Parathyroid adenoma (tissue), 2 donors: ENCODE measurements around the gene C11orf71.

Source experiments
- H2AFZ ChIP-seq: fragments of 300-600 bp; sonication (generic); one replicate; pipeline ENCODE4 v1.7.0; 2017; ENCODE audit warnings: antibody characterized with exemption, mild to moderate bottlenecking
- H3K27ac ChIP-seq: fragments of 300-600 bp; sonication (generic); one replicate; pipeline ENCODE4 v1.7.0; 2017
- H3K27me3 ChIP-seq: fragments of 300-600 bp; sonication (generic); one replicate; pipeline ENCODE4 v1.7.0; 2017; ENCODE audit warnings: low read length; ENCODE audit not compliant: control insufficient read depth, insufficient read depth
- H3K36me3 ChIP-seq: fragments of 300-600 bp; sonication (generic); one replicate; pipeline ENCODE4 v1.7.0; 2017; ENCODE audit warnings: low read length; ENCODE audit not compliant: control insufficient read depth, insufficient read depth
- H3K4me1 ChIP-seq: fragments of 300-600 bp; sonication (generic); one replicate; pipeline ENCODE4 v1.7.0; 2017; ENCODE audit warnings: control low read depth
- H3K4me2 ChIP-seq: fragments of 300-600 bp; sonication (generic); one replicate; pipeline ENCODE4 v1.7.0; 2017; ENCODE audit warnings: low read length
- H3K4me3 ChIP-seq: fragments of 300-600 bp; sonication (generic); one replicate; pipeline ENCODE4 v1.7.0; 2017; ENCODE audit warnings: low read depth, low read length
- H3K79me2 ChIP-seq: fragments of 300-600 bp; sonication (generic); one replicate; pipeline ENCODE4 v1.7.0; 2017; ENCODE audit warnings: control low read depth
- H3K9ac ChIP-seq: fragments of 300-600 bp; sonication (generic); one replicate; pipeline ENCODE4 v1.7.0; 2017; ENCODE audit warnings: mild to moderate bottlenecking
- H3K9me3 ChIP-seq: fragments of 300-600 bp; sonication (generic); one replicate; pipeline ENCODE4 v1.7.0; 2017; ENCODE audit warnings: low read length; ENCODE audit not compliant: control insufficient read depth
- CTCF ChIP-seq: fragments of 300-600 bp; sonication (generic); IDR thresholded peaks from one replicate; pipeline ENCODE4 v1.7.0; 2017; ENCODE audit warnings: antibody characterized with exemption, mild to moderate bottlenecking
- donor health status: primary hyperparathyroidism.

Gene C11orf71

GRCh38 chr11:114397349-114397982 is 2.8 kb downstream of the C11orf71 start:
- H3K9me3 ChIP-seq, result no peaks in the 10 kb centered on the region
- H3K27me3 ChIP-seq, result no peaks in the 10 kb centered on the region
- TF ChIP-seq CTCF, result no peak
- H3K79me2 ChIP-seq, result peaks cover 9% of the 10 kb centered on the region
- no peak overlapping the region for H3K4me3 ChIP-seq
- H2AFZ ChIP-seq, result no peak overlapping the region
- no peaks in the 10 kb centered on the region for H3K4me1 ChIP-seq
- no peak overlapping the region for H3K4me2 ChIP-seq
- no peaks in the 10 kb centered on the region for H3K36me3 ChIP-seq
- no peak overlapping the region for H3K9ac ChIP-seq
- H3K27ac ChIP-seq, result no peak overlapping the region

- no peak overlapping the region for H3K4me2 ChIP-seq
These were observed 3.4 kb downstream of the C11orf71 start for GRCh38 chr11:114396916-114397315.

GRCh38 chr11:114395736-114396135 is 4.6 kb downstream of the C11orf71 start:
- H3K4me2 ChIP-seq, result no peak overlapping the region
- H3K4me1 ChIP-seq, result no peaks in the 10 kb centered on the region
- no peak overlapping the region for H3K9ac ChIP-seq
- H3K36me3 ChIP-seq, result no peaks in the 10 kb centered on the region
- H3K27ac ChIP-seq, result no peak overlapping the region
- H3K9me3 ChIP-seq, result no peaks in the 10 kb centered on the region
- no peaks in the 10 kb centered on the region for H3K27me3 ChIP-seq
- H3K4me3 ChIP-seq, result no peak overlapping the region
- H2AFZ ChIP-seq, result no peak overlapping the region
- peaks cover under 1% of the 10 kb centered on the region for H3K79me2 ChIP-seq
- no peak for TF ChIP-seq CTCF

More at GRCh38 chr11:114396916-114397315, 3.4 kb downstream of the C11orf71 start:
- Histone ChIP-seq H3K36me3 (no peaks in the 10 kb centered on the region), H3K4me1 (no peaks in the 10 kb centered on the region), H2AFZ (no peak overlapping the region), H3K4me3 (no peak overlapping the region), H3K79me2 (peaks cover 8% of the 10 kb centered on the region), H3K27ac (no peak overlapping the region), H3K9me3 (no peaks in the 10 kb centered on the region), H3K27me3 (no peaks in the 10 kb centered on the region), H3K9ac (no peak overlapping the region)
- no peak for TF ChIP-seq CTCF

GRCh38 chr11:114392735-114393667 is 7.3 kb downstream of the C11orf71 start:
- H2AFZ ChIP-seq, result no peak overlapping the region
- no peak for TF ChIP-seq CTCF

More at GRCh38 chr11:114392735-114393667, 7.3 kb downstream of the C11orf71 start:
- Histone ChIP-seq H3K79me2 (no peaks in the 10 kb centered on the region), H3K4me3 (no peak overlapping the region), H3K27ac (no peak overlapping the region), H3K4me2 (no peak overlapping the region), H3K4me1 (no peaks in the 10 kb centered on the region), H3K36me3 (no peaks in the 10 kb centered on the region), H3K9me3 (no peaks in the 10 kb centered on the region), H3K9ac (no peak overlapping the region), H3K27me3 (no peaks in the 10 kb centered on the region)
